Dedifferentiated amniotic fluid mesenchymal stem cell (primary cell): ENCODE data around the gene C12orf42.

ENCODE experiments used
- DNase-seq: peaks from one replicate; pipeline ENCODE4 v3.0.0-alpha.2; 2016; ENCODE audit errors: extremely low spot score

Gene C12orf42

DNA sequence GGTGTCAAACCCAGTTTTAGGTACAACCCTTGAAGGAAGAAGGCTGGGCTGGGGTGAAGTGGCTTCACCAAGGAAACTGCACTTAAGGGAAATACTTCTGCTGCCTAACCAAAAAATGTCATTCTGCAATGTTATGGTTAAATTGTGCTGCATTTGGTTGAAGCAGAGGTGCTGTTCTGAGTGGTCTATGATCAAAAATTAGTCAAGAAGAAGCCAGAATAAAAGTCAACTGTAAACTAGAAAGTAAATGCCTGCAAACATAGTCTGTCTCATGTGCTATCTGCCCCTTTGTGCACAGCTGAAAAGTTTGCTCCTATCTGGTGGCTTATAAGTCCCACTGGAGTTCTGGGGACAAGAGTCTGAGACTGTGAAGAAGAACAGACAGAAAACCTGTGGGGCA, 158.8 kb downstream of the C12orf42 start:
- no peak for DNase-seq

DNA sequence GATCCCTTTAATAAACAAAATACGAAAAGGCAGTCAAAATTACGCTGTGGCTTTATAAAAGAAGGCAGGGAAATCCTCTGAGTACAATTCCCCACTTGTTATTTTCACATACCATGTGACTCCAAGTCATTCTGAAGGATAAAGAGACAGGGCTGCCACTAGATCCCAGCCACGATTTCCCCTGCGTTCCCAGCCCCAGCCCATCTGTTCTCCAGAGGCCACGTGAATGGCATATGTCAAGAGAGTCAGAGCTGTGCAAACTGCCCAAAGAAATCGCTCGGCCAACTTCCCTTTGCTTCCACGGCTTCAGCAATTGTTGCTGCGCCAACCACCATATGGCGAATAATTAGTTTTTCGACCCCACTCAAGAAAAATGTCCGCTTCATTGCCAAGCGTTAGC, 161.3 kb downstream of the C12orf42 start:
- DNase-seq = no peak

DNA sequence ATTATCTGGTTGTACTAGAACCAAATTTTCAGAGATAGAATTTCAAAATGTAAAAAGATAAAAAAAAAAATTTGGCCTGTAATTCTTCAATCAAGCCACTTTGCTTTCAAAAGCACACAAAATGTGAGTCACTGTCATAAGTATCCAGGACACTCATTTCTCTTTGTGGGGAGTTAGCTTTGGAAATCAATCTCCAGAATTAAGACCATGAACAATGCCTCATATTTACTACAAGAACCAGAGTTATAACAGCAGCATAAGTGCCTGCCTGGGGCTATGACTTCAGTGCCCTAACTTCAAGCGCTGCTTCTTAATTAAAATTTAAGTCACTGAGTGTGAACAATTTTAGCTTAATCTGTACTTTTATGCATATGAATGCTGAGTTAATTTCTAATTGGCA, 162.1 kb downstream of the C12orf42 start:
- no peak for DNase-seq

DNA sequence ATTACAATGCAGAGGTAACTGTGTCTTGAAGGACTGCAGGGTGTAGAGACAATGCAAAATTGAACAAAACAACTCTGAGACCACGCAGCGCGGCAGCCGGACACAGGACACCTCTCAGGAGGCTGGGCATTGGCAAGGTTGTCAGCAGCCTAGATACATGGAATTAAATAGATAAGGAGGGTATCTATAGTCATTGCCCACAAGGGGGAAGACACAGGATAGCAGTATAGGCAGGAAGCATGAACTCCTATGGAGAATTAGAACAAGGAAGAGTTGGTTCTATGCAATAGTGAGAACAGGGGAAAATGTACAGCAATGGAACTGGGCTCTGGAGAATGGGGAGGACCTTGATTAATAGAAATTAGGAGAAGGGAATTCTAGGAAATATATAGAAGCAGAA, 164.1 kb downstream of the C12orf42 start:
- DNase-seq = no peak

DNA sequence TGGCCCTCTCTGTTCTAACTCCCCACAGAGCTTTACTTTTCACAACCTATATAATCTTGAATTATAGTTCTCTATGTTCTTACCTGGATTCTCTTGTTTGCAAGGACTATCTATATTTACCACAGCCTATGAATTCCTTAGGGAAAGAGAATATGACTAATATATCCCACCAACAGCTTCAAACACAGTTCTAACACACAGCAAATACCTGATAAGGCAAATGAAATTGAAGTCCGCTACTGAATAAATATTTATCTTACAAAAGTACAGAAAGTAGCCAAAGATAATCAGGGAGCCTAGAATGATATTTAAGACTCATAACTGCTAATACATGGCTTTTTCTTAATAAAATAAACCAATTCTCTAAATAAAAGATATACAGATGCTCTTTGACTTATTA, 165.1 kb downstream of the C12orf42 start:
- DNase-seq = no peak

DNA sequence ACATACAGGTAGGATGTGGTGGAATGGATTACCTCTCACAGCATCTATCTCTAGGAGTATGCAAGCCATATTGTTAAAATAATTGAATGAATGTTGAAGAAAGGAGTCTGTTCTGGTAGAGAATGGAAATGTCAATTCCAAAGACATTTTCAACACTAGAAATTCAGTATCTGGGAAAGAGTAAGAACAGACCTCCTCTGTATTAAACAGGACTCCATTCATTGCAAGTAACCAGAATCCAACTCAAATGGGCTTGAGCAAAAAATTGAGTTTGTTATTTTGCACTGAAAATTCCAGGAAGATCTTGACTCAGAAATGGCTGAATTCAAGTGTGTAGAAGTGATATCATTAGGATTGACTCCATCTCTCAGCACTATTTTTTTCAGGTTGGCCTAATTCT, 168.1 kb downstream of the C12orf42 start:
- DNase-seq = no peak

DNA sequence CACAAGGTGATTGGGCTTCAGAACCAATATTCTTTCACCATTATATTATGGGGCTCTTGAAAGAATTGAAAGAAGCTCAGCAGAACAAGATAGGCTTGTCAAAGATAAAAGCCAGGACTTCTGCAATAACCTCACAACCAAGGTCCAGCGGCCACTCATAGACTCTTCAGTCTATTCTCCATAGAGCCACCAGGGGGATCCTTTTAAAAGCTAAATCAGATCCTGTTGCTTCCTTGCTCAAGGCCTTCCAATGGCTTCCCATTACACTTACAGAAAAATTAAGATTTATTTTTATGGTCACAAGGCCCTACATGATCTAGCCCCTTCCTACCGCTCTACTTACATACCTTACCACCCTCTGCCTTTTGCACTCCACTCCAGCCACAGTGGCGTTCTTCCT, 169.6 kb downstream of the C12orf42 start:
- DNase-seq = no peak

DNA sequence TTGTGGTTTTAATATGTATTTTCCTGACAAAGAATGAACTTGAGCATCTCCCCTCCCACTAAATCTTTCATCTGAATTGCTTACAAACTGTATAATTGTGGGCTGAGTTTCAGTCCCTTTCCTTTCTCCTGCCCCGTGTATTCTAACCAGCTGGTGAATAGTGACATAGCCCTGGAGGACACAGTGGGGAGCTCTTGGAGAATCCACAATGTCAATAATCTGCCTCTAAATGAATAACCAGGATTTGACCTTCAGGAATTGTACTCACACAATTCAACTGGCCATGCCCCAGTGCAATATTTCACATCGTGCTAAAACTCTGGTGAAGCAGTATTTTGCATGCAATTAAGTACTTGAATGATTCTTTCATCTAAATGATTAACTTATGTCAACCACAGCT, 177.2 kb downstream of the C12orf42 start:
- DNase-seq = no peak

DNA sequence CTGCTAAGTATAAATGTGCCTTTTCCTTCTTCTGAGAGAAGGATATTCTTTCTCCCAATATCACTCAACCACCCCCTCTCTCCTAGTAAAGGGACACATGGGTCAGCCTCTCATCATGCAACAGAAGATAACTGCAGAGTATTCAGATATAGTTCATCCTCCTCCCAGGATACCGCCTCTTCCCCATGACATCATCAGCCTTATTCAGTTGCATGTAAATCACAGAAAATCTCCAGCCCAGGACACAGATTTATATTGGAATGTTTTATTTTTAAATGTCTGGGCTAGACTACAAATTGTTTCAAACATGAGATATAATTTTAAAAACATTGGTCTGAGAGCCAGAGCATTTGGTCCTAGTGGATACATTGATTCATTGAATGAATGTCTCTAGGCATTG, 178.5 kb downstream of the C12orf42 start:
- no peak for DNase-seq

DNA sequence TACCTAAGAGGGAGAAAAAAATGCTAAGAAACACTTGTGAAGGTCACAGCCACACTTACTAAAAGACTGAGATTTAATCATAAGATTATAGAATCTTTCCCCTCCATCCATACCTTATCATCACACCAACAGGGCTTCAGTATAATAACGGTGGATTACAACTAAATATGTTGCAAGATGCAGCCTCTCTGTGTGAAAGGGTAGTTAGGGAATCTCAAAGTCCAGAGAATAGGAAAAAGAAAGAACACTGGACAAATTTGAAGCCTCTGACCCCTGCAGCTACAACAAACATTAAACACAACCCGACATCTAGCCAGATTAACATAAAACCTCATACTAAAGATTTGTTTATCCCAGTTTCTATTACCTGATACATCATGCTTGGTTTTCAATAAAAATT, 181.0 kb downstream of the C12orf42 start:
- no peak for DNase-seq

DNA sequence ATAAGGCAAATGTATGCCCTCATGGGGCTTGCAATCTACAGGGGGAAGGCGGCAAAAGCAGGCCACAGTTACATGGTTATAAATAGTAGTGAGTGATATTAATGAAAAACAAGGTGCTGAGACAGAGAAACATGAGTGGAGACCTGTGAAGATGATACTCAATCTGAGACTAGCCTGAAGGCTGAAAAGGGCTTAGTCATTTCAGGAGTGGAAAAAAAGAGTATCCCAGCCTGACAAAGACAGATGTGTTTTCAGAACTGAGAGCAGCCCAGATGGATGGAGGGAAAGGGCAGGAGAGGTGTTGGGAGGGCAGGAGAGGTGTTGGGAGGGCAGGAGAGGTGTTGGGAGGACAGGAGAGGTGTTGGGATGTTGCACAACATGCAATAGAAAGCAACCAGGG, 181.9 kb downstream of the C12orf42 start:
- DNase-seq = no peak

DNA sequence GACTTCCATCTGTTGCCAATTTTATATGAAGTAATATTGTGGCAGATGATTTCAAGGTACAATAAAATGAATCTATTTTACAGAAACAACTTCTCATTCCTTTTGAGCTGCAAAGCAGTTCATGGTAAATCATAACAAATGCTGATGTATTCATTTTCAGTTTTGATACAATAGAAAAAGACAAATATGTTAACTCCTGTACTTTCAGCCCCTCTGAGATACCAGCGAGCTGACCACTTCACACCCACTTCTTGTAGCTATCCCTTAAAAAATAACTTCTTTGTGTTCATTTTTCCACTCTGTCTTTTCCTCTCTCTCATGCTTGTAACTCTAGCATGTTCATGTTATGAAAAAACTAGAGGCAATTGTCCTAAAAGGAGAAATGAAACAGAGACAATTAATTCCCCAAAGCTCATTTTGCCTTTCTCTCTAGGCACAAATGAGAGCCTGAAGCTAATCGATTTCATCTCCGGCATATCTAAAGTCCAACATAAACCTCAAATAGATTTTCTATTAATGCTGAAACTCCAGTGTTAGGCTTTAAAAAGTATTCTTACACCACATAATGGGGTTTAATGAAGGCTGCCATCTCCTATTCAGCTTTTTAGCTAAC, 182.9 kb downstream of the C12orf42 start:
- DNase-seq = no peak

DNA sequence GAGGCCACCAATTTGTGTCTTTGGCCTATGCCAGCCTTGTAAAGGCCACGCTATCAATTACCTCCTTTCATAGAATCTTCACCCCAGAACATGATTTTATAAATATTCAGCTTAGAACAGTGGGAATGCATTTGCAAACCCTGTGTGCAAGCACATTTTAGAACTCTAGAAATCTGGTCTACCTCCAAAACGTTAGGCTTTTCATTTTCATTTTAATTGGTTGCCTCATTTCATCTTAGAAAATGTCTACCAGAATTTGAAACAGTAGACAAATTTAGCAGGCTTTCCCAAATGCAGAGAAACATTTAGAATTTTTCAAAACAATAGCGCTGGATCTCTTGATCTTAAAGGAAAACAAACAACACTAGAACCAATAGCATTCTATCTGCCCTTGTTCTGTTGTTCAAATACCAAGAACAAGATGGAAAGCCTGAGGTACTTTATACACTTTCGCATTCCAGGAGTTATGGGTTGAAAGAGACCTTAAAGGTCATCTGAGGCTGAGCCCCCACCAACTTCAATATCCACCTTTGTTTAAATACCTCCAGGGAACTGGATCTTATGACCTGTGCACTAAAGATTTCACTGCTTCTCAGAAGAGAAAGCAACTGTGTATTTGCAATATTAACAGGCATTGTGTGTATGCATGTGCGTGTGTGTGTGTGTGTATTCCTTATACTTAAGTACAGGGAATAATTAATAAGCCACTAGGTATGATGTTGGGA, 185.1 kb downstream of the C12orf42 start:
- DNase-seq = no peak

DNA sequence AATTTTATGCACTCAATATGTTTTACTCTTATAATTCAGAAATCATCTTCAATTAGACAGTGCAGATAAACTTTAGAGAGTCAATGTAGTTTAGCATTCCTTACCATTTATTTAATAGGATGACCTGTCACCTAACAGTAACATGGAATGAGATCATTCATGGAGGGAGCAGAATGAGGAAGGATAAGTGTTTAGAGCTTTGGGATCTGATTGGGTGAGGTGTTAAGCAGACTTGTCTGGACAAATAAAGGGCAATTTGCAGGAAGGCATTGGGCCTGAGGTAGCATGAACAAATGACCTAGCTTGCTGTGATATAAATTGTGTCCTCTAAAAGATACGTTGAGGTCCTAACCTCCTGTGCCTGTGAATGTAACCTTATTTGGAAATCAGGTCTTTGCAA, 187.4 kb downstream of the C12orf42 start:
- no peak for DNase-seq

DNA sequence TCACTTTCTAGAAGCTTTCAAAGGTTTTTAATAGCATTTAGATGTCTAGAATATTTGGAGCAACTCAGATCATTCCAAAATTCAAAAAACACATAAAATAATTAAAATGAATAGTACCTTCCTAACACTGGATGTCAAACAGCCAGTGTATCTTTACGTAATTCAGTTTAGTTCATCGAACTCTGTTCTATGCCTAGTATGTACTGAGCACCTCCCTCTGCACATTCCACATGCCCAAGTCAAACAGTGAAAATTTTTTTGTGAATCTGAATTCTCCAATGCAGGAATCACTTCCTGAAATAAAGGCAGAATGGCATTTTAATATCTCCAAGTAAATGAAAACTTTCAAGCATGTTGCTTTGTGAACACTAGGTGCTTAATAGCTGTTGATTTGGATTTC, 192.3 kb downstream of the C12orf42 start:
- DNase-seq = no peak

DNA sequence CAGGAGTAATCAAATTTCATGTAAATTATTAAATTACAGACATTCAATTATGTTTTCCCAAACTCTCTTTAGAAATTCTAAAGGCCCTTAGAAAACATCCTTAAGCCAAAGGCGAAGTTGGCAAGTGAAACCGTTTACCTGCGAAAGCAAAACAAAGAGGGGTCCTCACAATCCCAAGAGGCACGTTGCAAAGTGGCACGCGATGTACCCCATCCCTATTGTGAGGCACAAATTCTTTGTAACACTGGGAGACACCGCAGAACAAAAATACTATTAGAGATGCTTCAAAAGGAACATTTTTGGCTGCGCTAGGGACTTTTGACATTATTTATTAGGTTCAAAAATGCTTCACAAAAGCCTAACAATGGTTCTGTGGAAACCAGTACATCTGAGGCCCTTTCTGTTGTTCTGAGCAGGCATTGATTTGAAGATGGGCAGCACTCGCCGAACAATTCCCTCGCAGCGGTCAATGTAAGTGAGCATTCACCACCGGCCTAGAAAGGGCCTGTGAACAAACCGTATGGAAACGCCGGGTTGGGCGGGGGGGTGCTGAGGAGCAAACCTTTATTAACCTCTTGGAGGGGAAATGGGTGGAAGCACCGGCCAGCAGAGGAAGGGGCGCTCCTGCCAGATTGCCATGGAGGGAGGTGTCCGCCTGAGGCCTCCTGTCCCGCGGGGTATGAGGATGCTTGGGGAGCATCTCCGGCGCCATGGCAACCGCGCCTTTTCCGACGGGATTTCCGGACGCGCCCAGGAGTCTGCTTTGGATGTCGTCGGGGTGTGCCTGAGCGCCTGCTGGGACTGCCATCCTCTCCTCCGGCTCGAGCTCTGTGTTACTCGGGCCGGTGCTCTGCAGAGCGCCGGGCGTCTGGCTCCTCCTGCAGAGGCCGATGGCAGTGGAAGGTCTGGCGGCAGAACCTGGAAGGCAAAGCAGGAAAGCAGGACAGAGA, 193.9 kb downstream of the C12orf42 start:
- no peak for DNase-seq

DNA sequence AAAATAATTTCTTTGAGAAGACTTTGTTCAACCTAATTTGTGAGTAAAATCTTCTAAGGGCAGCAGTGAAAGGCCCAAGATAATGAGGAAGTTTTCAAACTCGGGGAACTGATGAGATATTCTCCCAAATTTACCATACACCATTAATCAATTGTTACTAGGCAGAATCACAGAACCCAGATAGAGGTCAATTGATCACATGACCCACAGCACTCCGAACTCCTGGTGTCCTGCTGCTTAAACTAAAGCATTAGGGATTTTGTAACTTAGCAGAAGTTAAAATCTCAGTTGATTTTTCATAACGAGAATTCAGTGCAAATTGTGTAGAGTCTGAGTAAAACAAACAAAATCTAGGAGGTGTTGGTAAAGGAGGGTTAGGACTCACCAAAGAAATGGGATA, 207.8 kb downstream of the C12orf42 start:
- no peak for DNase-seq

DNA sequence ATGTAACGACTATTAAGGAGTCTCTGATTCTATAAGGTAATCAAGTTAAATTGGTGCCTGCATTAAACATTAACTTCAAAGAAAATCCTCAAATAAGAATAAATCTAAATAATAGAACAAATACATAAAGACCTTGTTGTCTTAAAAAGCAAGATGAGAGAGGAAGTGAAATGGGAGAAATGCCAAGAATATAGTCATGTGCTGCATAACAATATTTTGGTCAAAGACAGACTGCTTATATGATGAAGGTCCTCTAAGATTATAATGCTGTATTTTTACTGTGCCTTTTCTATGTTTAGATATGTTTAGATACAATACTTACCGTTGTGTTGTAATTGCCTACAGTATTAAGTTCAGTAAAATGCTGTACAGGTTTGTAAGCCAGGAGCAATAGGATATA, 213.6 kb downstream of the C12orf42 start:
- DNase-seq = no peak

DNA sequence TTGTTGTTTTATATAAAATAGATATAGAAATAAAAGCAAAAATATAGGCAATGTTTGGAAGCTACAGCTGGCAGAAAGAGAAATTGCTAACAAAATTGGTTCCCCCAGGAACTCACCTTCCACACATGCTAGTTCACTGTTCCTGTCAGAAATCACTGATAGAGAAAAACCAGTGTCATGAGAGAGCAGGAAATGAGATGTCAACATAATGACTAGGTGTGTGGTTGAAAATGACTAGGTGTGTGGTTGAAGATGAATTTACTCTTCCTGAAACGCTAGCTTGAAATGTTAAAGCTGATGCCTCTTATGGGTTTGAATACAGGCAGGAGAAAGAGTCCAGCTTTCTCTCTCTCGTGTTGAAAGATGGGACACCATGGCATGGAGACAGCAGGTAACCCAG, 216.3 kb downstream of the C12orf42 start:
- DNase-seq = no peak

DNA sequence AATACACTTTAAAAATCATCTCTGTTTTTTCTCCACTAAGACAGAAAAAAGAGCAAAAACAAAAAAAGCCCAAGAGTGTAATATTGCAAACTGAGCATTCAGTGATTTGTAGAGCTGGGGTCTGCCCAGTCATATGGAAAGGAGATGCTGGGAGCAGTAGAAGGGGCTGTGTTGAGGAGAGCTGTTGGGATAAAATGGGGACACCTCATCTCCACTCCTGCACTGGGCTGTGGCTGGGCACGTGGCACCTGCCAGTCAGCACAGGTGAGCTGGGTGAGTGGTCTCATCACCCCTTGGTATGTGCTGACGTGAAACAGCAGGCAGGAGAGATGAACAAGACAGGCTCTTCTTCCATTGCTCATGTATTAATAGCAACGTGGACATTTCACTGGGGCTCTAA, 217.4 kb downstream of the C12orf42 start:
- no peak for DNase-seq

DNA sequence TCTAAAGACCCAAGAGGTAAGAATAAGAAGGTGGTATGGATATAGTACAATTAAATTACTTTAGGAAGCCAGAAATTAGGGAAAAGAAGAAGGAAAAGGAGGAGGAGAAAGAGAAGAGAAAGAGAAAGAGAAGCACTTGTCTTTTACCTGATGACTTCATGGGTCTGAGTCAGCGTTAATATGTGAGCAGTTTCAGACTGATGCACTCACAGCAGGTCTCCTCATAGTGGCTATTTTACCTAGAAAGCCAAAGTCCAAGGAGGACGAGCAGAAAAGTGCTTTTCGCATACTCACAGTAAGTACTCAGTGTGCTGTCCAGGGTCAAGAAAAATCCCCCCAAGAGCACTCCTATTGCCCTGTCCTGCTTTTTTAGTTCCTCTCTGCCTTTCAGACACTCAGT, 222.1 kb downstream of the C12orf42 start:
- DNase-seq = no peak

DNA sequence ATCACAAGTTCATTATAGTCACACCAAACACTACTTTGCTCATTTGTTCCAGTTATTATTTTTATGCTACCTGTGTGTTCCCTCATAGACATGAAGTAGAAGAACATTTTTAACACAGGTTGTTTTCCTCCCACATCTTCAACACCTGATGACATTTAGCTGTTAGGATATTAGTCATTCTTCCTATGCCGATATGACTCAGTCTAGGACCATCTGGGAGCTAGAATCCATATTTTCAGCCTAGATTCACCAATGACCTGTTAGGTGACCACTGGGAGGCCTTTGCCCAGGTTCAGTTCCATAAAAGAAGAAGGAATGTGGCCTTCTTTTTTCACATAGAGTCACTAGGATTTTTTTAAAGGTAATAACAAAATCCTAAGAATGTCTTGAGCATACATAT, 222.8 kb downstream of the C12orf42 start:
- DNase-seq = no peak

DNA sequence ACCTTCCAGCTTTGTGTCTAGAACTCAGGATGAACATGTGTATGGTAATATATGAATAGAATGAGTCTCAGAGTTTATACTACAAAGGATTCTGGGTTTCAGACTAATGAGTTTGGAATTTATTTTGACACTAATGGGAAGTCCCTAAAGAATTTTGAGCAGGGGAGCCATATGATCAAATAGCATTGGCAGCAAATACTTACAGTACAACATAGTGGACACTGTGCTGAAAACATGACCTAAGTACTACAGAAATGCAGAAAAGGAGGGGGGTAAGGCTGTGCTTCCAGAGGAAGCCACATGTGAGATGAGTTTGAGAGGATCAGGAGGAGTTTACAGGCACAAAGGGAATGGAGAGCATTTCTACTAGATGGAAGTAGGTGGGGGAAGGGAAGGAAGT, 225.8 kb downstream of the C12orf42 start:
- DNase-seq = no peak
